BJ (cell line): Measurements from ENCODE around the gene SH3BP4. TPM values are rescaled to one million over a fixed set of nuclear protein-coding genes. Genes with fewer than 3 reads are reported as not detected.

ENCODE experiments used
- CTCF ChIA-PET: fragments of 350-600 bp; formaldehyde crosslinking; extraction: SDS; loops from one replicate; lab custom pipeline; 2021; ENCODE audit warnings: antibody characterized with exemption, inconsistent platforms; lab: Yijun Ruan, JAX
- POLR2A ChIA-PET: fragments of 300-600 bp; sonication (Branson Sonifier 250); formaldehyde crosslinking; extraction: SDS; loops from one replicate; lab custom pipeline; 2021; ENCODE audit warnings: antibody characterized with exemption; lab: Charles Lee
- DNase-seq: peaks from one replicate; pipeline ENCODE4 v3.0.0-alpha.2; 2011; ENCODE audit warnings: low read depth
- H3K27me3 ChIP-seq: 2 replicates; pipeline ENCODE4 v1.6.0; 2011; ENCODE audit warnings: low read length; ENCODE audit not compliant: control insufficient read depth, insufficient read depth
- H3K36me3 ChIP-seq: 2 replicates; pipeline ENCODE4 v1.5.1; 2011; ENCODE audit warnings: low read length; ENCODE audit not compliant: control insufficient read depth, insufficient read depth
- H3K4me3 ChIP-seq: 2 replicates; pipeline ENCODE4 v1.5.1; 2011; ENCODE audit warnings: low read depth, mild to moderate bottlenecking, control low read depth, low read length
- CTCF ChIP-seq: IDR thresholded peaks from 2 replicates; pipeline ENCODE4 v1.5.1; 2011; ENCODE audit warnings: low read depth, mild to moderate bottlenecking, control low read depth, inconsistent platforms, low read length, moderate library complexity; ENCODE audit not compliant: insufficient read depth
- polyA plus RNA-seq: library from polyadenylated mRNA; depleted of rRNA; stranded (reverse); fragments of >200 nt; gene quantifications from 2 replicates; pipeline ENCODE4 v1.2.3, GENCODE V29; 2011

SH3BP4 gene
- polyA plus RNA-seq, 1 experiment, result 106 TPM

- POLR2A ChIA-PET, result no interaction called here
- CTCF ChIA-PET, result interaction anchor here (1.4 kb wide), 1 partner anchor 125 kb away, joined by 4 read pairs; no protein-coding TSS in a partner anchor
- no peak for DNase-seq
- TF ChIP-seq CTCF, result no peak
- Histone ChIP-seq H3K27me3 (no peaks in the 10 kb centered on the region), H3K36me3 (peaks cover 14% of the 10 kb centered on the region), H3K4me3 (no peak overlapping the region)
Observed at GRCh38 chr2:234991793-234992192, 40.0 kb downstream of the SH3BP4 start.

DNA sequence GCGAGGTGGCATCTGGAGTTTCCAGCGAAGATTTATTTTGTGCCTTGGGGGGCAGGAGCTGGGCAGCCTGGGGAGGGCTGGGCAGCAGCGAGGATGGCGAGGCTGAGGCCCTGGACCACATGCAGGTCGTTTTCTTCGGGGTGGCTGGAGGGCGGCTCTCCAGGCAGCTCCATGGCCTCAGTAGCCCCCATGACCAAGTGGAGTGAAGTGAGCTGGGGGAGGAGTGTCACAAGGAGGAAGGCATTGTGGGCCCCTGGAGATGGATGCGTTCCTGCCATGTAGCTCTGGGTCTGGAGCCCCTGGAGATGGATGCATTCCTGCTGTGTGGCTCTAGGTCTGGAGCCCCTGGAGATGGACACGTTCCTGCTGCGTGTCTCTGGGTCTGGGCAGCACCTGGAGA lies 40.4 kb downstream of the SH3BP4 start:
- no peak for TF ChIP-seq CTCF
- POLR2A ChIA-PET, result no interaction called here
- CTCF ChIA-PET, result no interaction called here
- Histone ChIP-seq H3K4me3 (no peak overlapping the region), H3K36me3 (peaks cover 16% of the 10 kb centered on the region), H3K27me3 (no peaks in the 10 kb centered on the region)
- DNase-seq, result no peak

- POLR2A ChIA-PET, result no interaction called here
- Histone ChIP-seq H3K36me3 (peaks cover 16% of the 10 kb centered on the region), H3K27me3 (no peaks in the 10 kb centered on the region), H3K4me3 (no peak overlapping the region)
- CTCF ChIA-PET, result interaction anchor here (1.3 kb wide), 1 partner anchor 8 kb away, joined by 3 read pairs; no protein-coding TSS in a partner anchor
- TF ChIP-seq CTCF, result no peak
- no peak for DNase-seq
Observed at GRCh38 chr2:234992624-234993349, 41.0 kb downstream of the SH3BP4 start.

GRCh38 chr2:234993541-234993981 lies 41.7 kb downstream of the SH3BP4 start:
- ChIA-PET CTCF (interaction anchor here (1.3 kb wide), 1 partner anchor 8 kb away, joined by 3 read pairs; no protein-coding TSS in a partner anchor), POLR2A (no interaction called here)
- no peak for DNase-seq
- no peak for TF ChIP-seq CTCF
- H3K36me3 ChIP-seq, result peaks cover 19% of the 10 kb centered on the region
- H3K4me3 ChIP-seq, result no peak overlapping the region
- no peaks in the 10 kb centered on the region for H3K27me3 ChIP-seq

DNA sequence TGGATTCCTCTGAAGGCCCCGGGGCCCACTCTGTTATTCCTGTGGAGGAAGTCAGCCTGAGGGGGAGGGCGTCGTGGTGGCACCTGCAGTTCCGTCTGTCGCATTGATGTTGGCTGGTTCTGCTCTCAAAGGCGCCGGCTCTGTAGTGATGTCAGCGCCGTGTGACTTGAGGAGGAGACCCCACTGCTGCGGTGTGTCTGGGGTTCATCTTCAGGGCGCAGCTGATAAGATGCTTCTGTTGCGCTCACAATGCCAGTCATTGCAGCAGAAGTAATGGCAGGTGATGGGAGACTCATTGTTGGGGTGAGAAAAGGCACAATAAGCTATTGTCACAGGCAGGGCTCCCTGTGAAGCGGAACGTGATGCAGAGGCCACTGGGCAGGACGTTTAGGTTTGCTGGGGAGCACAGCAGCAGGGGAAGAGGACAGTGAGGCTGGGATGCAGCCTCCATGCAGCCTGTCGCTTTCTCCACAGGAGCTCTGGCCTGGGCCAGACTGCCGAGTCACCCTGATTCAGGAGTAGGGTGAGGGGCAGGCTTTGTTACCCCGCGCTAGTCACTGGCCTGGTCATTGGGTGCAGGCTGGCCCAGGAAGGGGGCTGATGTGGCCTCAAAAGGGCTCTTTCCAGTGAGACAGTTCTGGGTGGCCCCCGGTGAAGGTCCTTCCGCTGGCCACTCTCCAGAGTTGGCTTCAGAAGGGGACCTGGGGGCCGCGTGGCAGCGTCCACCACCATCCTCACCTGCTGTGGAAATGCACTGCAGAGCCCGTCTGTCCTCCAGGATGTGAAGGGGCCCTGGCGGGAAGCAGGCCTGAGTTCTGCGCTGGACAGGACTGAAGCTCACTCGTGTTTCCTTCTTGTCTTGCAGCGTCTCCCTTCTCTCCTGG lies 42.9 kb downstream of the SH3BP4 start:
- Histone ChIP-seq H3K4me3 (no peak overlapping the region), H3K36me3 (peaks cover 25% of the 10 kb centered on the region), H3K27me3 (no peaks in the 10 kb centered on the region)
- TF ChIP-seq CTCF, result no peak
- DNase-seq, result no peak
- CTCF ChIA-PET, result no interaction called here
- POLR2A ChIA-PET, result no interaction called here
